Measurements from ENCODE around the gene KRT35. TPM values are rescaled to one million over a fixed set of nuclear protein-coding genes. Genes with fewer than 3 reads are reported as not detected.

KRT35 gene
- total RNA-seq, 2 experiments from 2014 or later, result not detected

DNA sequence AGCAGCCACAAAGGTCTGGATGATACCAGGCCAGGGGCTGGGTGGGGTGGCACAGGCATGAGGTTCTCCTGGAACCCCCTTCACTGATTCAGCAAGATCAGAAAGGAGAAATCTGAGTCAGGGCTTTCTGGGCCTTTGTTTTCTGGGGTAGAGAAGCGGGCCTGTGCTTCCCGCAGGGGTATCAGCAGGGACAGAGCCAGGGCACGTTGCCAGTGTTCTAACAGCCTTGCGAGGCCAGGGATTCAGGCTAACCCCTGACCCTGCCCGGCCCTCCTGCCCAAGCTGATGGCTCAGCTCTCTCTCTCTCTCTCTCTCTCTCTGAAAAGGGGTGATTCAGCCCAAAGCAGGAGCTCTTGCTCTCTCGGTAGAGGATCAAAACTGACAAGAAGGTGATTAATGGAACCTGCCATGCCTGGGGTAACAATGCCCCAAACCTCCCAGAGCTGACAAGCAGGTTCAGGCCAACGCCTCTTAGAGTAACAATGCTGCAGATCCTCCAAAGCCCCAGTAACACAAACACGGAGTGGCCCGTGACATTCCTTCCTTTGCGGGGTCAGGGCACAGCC lies 26.4 kb upstream of the KRT35 start:
- DNase-seq (no peak), ATAC-seq (ENCODE audit: poor library complexity) (no peak)
- Histone ChIP-seq H3K27me3 (ENCODE audit: control insufficient read depth in 1 of 2, insufficient read depth in 2 of 2, low read length in 2 of 2) (no peaks in the 10 kb centered on the region), H3K9me3 (ENCODE audit: control insufficient read depth in 1 of 2, insufficient read depth in 1 of 2, low read length in 2 of 2) (no peaks in the 10 kb centered on the region), H3K4me3 (ENCODE audit: low read length) (no peak overlapping the region), H3K36me3 (ENCODE audit: insufficient read depth, low read length) (no peaks in the 10 kb centered on the region), H3K4me1 (ENCODE audit: insufficient read depth, low read length) (no peaks in the 10 kb centered on the region), H3K27ac (ENCODE audit: low read depth in 1 of 2, low read length in 2 of 2) (no peak overlapping the region)
- CTCF ChIA-PET, result interaction anchor here (1.7 kb wide), 1 partner anchor 42 kb away, joined by 3 read pairs; no protein-coding TSS in a partner anchor
- intact Hi-C loops (cut with DNase I, micrococcal nuclease), result no loop called here
- no peak for TF ChIP-seq CTCF (IDR thresholded peaks at IDR 0.05)
- Mint-ChIP-seq H3K4me3 (no peak overlapping the region), H3K9me3 (no peaks in the 10 kb centered on the region), H3K27me3 (no peaks in the 10 kb centered on the region), H3K27ac (no peak overlapping the region), H3K36me3 (ENCODE audit: low read depth) (no peaks in the 10 kb centered on the region), H3K4me1 (ENCODE audit: low read depth) (no peaks in the 10 kb centered on the region)
- POLR2A ChIA-PET, result no interaction called here

- intact Hi-C loops (cut with DNase I, micrococcal nuclease), result no loop called here
- no peaks in the 10 kb centered on the region for H3K4me1 Mint-ChIP-seq (ENCODE audit: low read depth)
- TF ChIP-seq CTCF (IDR thresholded peaks at IDR 0.05), result no peak
- DNase-seq (no peak), ATAC-seq (ENCODE audit: poor library complexity) (no peak)
- H3K36me3 Mint-ChIP-seq (ENCODE audit: low read depth), result no peaks in the 10 kb centered on the region
- H3K27me3 ChIP-seq (ENCODE audit: control insufficient read depth in 1 of 2, insufficient read depth in 2 of 2, low read length in 2 of 2), result no peaks in the 10 kb centered on the region
- no peaks in the 10 kb centered on the region for H3K36me3 ChIP-seq (ENCODE audit: insufficient read depth, low read length)
- no peaks in the 10 kb centered on the region for H3K9me3 ChIP-seq (ENCODE audit: control insufficient read depth in 1 of 2, insufficient read depth in 1 of 2, low read length in 2 of 2)
- POLR2A ChIA-PET, result no interaction called here
- CTCF ChIA-PET, result no interaction called here
- no peaks in the 10 kb centered on the region for H3K4me1 ChIP-seq (ENCODE audit: insufficient read depth, low read length)
- H3K27me3 Mint-ChIP-seq, result no peaks in the 10 kb centered on the region
- H3K4me3 ChIP-seq (ENCODE audit: low read length), result no peak overlapping the region
- no peak overlapping the region for H3K27ac ChIP-seq (ENCODE audit: low read depth in 1 of 2, low read length in 2 of 2)
- no peak overlapping the region for H3K4me3 Mint-ChIP-seq
- no peak overlapping the region for H3K27ac Mint-ChIP-seq
- H3K9me3 Mint-ChIP-seq, result no peaks in the 10 kb centered on the region
Observed at GRCh38 chr17:41505809-41506767, 25.1 kb upstream of the KRT35 start.

- H3K4me1 ChIP-seq (ENCODE audit: insufficient read depth, low read length), result no peaks in the 10 kb centered on the region
- H3K9me3 Mint-ChIP-seq, result no peaks in the 10 kb centered on the region
- DNase-seq (no peak), ATAC-seq (ENCODE audit: poor library complexity) (no peak)
- no peaks in the 10 kb centered on the region for H3K36me3 Mint-ChIP-seq (ENCODE audit: low read depth)
- ChIA-PET CTCF (no interaction called here), POLR2A (no interaction called here)
- no peak within 1 kb of the TSS for H3K27ac ChIP-seq (ENCODE audit: low read depth in 1 of 2, low read length in 2 of 2)
- no peaks in the 10 kb centered on the region for H3K36me3 ChIP-seq (ENCODE audit: insufficient read depth, low read length)
- H3K4me1 Mint-ChIP-seq (ENCODE audit: low read depth), result no peaks in the 10 kb centered on the region
- H3K27me3 ChIP-seq (ENCODE audit: control insufficient read depth in 1 of 2, insufficient read depth in 2 of 2, low read length in 2 of 2), result no peaks in the 10 kb centered on the region
- TF ChIP-seq CTCF (IDR thresholded peaks at IDR 0.05), result no peak
- no peaks in the 10 kb centered on the region for H3K27me3 Mint-ChIP-seq
- no peak within 1 kb of the TSS for H3K4me3 ChIP-seq (ENCODE audit: low read length)
- H3K27ac Mint-ChIP-seq, result no peak within 1 kb of the TSS
- no peaks in the 10 kb centered on the region for H3K9me3 ChIP-seq (ENCODE audit: control insufficient read depth in 1 of 2, insufficient read depth in 1 of 2, low read length in 2 of 2)
- no peak within 1 kb of the TSS for H3K4me3 Mint-ChIP-seq
- intact Hi-C loops (cut with DNase I, micrococcal nuclease), result no loop called here
Observed at GRCh38 chr17:41505007-41505808, 24.3 kb upstream of the KRT35 start, which contains the start of gene KRT13. Gene KRT13 (minus strand): TSS chr17:41505612. CDS start chr17:41505550, 62 bp downstream.

Measured in CD4-positive, alpha-beta T cell (primary cell).